Keratinocyte (primary cell): ENCODE data around the gene ARHGAP35.

Experiments used
- CTCF ChIP-seq, 3 experiments: IDR thresholded peaks in 1 of 3; conservative IDR thresholded peaks in 1 of 3; optimal IDR thresholded peaks in 1 of 3; 2 replicates in 2 of 3; 3 replicates in 1 of 3; pipeline versions ENCODE3 to v1.5.1; 2011; ENCODE audit warnings: low read length in 3 of 3, mild to moderate bottlenecking in 3 of 3, moderate library complexity in 2 of 3, control low read depth in 1 of 3, inconsistent platforms in 1 of 3; ENCODE audit not compliant: insufficient read depth in 2 of 3; ENCODE audit errors: extremely low read depth in 1 of 3
- EZH2 ChIP-seq: IDR thresholded peaks from one replicate; pipeline ENCODE4 v1.6.1; 2012; ENCODE audit warnings: inconsistent platforms, mild to moderate bottlenecking, low read length, moderate library complexity

DNA sequence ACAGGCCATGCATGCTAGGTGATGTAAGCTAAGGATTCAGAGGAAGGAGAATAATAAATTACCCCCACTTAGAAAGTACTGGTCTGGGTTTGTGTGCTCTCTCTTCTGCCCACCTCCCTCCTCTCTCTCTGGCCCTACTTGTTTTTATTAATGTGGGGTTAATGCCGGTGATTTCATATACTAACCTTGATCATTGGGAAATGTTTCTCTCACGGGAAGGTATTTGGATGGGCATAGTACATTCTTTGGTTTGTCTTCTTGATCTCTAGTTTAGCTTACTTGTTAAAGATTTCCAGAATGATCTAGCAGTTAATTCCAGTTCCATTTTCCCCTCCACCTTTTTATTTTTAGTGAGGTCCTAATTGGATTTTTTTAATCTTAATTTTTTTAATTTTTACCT lies 24.6 kb downstream of the ARHGAP35 start:
- TF ChIP-seq CTCF (optimal IDR thresholded peaks at IDR 0.05 in 1 of 3, IDR thresholded peaks at IDR 0.05 in 1 of 3, conservative IDR thresholded peaks at IDR 0.05 in 1 of 3; ENCODE audit: extremely low read depth in 1 of 3, insufficient read depth in 2 of 3, low read length in 3 of 3) (no peak), EZH2 (no peak)
